ENCODE measurements around the gene TAF6L. TPM values are rescaled to one million over a fixed set of nuclear protein-coding genes. Genes with fewer than 3 reads are reported as not detected.
A peak's percentile ranks its signal among the peaks of the same experiment; 100 is the strongest.
"Not testable (repeated sequence)": the region's sequence is repeated elsewhere in the genome, so short reads cannot be mapped to it uniquely, and the experiment has no call there.

TAF6L gene, protein sequence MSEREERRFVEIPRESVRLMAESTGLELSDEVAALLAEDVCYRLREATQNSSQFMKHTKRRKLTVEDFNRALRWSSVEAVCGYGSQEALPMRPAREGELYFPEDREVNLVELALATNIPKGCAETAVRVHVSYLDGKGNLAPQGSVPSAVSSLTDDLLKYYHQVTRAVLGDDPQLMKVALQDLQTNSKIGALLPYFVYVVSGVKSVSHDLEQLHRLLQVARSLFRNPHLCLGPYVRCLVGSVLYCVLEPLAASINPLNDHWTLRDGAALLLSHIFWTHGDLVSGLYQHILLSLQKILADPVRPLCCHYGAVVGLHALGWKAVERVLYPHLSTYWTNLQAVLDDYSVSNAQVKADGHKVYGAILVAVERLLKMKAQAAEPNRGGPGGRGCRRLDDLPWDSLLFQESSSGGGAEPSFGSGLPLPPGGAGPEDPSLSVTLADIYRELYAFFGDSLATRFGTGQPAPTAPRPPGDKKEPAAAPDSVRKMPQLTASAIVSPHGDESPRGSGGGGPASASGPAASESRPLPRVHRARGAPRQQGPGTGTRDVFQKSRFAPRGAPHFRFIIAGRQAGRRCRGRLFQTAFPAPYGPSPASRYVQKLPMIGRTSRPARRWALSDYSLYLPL
- total RNA-seq (2014; rRNA removed; shearing (Covaris generic)): 19.7 and 22.6 TPM in 2 replicates
- 16.5 and 18.1 TPM in 2 replicates for polyA plus RNA-seq (2015; cell fraction: cytosol; rRNA removed)
- 201 and 202 TPM in 2 replicates for polyA plus RNA-seq (2015; cell fraction: nucleus; rRNA removed)

DNA sequence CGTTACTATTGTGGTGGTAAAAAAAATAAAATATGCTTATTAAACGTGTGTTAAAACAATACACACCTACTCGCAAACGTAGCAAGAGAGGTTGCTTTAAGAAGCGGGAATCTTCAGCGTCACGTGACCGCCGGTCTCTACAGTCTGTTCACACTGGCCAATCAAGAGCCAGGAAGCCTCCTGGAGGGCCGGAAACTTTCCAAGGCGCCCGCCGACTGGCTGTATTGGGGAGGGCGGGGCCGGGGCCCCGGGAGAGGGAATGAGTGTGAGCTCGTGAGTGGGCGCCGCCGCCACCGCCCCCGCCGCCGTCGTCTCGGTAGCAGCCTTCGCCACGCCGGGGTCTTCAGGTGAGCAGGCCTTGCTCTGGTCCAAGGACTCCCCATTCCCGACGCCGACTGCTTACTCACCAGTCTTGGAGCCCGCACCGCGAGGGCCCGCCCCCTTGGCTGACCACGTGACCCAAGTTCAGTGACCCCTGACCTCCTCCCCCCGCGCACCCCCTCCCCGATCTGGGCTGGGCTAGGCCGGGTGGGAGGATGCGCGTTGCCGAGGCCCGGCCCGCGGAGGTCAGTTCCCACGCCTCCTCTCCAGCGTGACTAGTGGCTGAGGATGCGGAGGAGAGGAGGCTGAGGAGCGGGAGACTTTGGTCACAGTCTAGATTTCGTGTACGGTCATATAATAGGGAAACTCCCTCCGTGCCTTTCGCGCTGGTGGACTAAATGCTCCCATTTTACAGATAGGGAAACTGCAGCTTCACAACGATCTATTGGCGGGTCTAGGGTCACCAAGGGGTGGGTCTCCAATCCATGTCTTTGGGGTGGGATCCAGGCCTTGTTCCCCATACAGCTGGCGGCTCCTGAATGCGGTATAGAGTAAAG, at the start of gene TAF6L:
TAF6L (plus strand) TSS at position 253 of the 878 bp plus-strand sequence. CDS start 4,388 bp downstream, outside the sequence.
- in situ Hi-C loops (cut with HindIII; ENCODE audit: low pct_unique_long_range_greater_than_20kb, low sequenced_read_pairs): no loop called here
- DNase-seq (ENCODE audit: low read depth, low spot score): peak; percentile 96

- DNase-seq (ENCODE audit: low read depth, low spot score): peak; percentile 79
- in situ Hi-C loops (cut with HindIII; ENCODE audit: low pct_unique_long_range_greater_than_20kb, low sequenced_read_pairs): no loop called here
Measured at GRCh38 chr11:62721994-62722393, 49.2 kb upstream of the TAF6L start.

GRCh38 chr11:62724171-62724570, 47.0 kb upstream of the TAF6L start:
- in situ Hi-C loops (cut with HindIII; ENCODE audit: low pct_unique_long_range_greater_than_20kb, low sequenced_read_pairs): no loop called here
- DNase-seq (ENCODE audit: low read depth, low spot score): no peak

DNA sequence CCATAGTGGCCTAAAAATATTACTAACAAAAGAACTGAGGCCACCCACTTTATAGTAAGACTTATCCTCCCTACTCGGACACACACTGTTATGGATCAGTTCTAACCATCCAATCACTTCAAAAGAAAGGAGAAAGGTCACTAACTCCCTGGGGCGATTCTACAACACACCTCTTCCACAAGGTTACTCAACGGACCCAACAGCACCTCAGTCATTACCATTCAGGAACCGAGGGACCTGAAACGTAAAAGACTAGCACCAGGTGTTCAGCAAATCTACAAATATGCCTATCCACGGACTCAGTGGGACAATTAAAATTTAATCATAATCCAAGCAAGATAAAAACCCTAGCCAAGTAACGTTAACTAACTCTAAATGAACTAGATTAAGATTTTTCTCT, 45.5 kb upstream of the TAF6L start:
- no peak for DNase-seq (ENCODE audit: low read depth, low spot score)

DNA sequence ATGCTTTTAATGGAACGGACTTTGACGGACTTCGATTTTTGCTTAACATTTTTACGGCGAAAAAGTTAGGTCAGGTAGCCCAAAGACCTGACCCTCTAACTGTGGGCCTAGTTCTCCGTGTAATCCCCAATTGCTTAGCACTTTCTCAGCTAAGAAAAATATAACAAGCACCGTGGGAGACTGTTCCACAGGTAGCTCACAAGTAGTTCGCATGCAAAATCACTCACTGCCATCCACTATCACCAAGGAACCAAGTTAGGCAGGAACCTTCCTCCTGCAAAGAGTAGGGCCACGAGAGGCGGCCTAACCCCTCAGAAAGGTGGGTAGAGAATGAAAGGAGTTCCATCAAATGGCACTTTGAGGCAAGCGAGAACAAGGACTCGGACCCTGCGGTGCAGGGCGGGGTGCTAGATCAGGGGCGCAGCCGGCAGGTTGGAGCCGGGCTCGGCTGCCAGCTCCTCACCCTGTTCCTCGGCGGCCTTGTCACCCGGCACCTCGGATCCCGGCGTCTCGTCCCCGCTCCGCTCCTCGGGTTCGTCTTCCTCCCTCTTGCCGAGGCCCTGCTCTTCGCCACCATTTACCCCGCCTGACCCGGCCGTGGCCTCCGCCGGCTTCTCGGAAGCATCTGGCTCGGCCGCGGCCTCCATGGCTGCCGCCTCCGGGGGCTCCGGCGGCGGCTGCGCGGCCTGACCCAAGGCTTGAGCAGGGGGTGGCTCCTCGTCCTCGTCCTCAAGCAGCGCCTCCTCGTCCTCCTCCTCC, 44.9 kb upstream of the TAF6L start:
- DNase-seq (ENCODE audit: low read depth, low spot score): no peak
- in situ Hi-C loops (cut with HindIII; ENCODE audit: low pct_unique_long_range_greater_than_20kb, low sequenced_read_pairs): no loop called here

More for the DNA sequence above, 45.5 kb upstream of the TAF6L start:
- in situ Hi-C loops (cut with HindIII; ENCODE audit: low pct_unique_long_range_greater_than_20kb, low sequenced_read_pairs): no loop called here

DNA sequence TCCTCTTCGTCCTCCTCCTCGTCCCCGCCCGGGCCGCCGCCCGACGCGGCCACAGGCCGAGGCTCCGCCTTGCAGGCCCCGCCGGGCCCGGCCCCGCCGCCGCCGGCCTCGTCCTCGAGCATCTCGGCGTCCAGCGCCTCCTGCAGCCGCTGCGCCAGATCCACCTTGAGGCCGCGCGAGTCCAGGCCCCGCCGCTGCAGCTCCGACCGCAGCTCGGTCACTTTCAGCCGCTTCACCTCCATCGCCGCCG, 44.4 kb upstream of the TAF6L start:
- in situ Hi-C loops (cut with HindIII; ENCODE audit: low pct_unique_long_range_greater_than_20kb, low sequenced_read_pairs): no loop called here
- DNase-seq (ENCODE audit: low read depth, low spot score): no peak

DNA sequence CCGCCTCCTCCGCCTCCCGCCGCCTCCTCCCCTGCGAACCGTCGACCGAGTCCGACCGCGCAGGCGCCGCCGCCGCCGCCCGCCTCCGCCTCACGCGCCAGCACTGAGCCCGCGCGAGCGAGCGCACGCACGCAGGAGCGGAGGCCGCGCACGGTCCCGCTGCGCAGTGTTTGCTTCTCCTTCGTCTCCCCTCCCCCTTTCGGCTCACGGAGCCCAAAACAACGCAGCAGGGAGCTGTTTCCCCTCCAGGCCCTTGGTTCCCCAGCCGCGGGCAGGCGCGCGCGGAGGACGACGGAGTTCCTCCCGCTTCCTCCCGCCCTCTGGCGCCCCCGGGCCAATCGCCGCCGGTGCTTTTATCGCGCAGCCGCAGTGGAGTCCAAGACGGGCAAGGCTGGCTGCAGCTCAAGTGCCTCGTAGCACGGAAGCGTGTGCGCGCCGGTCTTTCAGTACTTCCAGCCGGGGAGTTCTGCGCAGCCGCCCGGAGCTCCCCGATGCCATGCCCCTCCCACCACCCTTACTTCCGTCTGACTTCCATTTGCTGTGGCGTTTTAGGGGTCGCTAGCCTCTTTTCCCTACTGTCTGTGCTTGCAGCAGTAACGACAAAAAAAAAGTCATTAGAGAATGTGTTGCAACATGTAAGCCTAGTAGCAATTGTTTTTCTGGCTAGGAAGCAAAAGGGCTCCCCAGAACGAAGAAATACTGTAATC, 43.9 kb upstream of the TAF6L start, which contains the start of gene HNRNPUL2:
HNRNPUL2 (minus strand) TSS at position 293 of the 707 bp plus-strand sequence. CDS start 301 bp downstream, outside the sequence.
- DNase-seq (ENCODE audit: low read depth, low spot score): peak; percentile 97
- in situ Hi-C loops (cut with HindIII; ENCODE audit: low pct_unique_long_range_greater_than_20kb, low sequenced_read_pairs): no loop called here

- DNase-seq (ENCODE audit: low read depth, low spot score): peak; percentile 98
- in situ Hi-C loops (cut with HindIII; ENCODE audit: low pct_unique_long_range_greater_than_20kb, low sequenced_read_pairs): no loop called here
Measured at GRCh38 chr11:62727872-62728170, 43.4 kb upstream of the TAF6L start.

DNA sequence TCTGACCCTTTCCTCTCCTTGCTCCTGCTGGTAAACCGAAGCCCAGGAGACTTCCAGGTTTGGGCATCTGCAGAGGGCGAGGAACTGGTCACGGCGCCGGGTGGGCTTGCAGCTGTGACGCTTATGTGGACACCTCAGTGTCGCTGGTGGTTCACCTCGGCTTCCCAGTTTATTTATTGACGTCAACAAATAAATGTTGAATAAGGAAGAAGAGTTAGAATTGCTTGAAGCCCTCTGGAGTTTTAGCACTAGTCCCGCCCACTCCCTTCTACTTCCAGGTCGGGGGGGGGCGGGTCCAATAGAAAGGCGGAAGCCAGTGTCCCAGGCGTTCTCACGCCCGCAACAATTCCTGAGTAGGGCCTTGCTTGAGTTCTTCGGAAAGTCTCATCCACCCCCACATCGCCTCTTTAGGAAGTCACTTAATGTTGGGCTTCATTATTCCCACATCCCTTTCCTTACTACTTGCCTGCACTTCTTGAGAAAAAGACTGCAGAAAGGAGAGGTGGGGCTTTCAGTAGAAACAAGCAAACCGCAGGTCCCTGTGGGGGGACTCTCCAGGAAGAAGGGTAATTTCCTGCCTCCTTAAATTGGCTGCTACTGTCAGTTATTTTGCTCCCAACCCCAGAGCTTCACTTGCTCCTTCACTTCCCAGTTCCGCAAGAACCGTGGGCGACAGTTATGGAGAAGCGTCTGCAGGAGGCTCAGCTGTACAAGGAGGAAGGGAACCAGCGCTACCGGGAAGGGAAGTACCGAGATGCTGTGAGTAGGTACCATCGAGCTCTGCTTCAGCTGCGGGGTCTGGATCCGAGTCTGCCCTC, 42.8 kb upstream of the TAF6L start, which contains the start of gene TTC9C:
TTC9C (plus strand) TSS at position 316 of the 818 bp plus-strand sequence; CDS start at position 679, 363 bp downstream.
- in situ Hi-C loops (cut with HindIII; ENCODE audit: low pct_unique_long_range_greater_than_20kb, low sequenced_read_pairs): no loop called here
- peak; percentile 80 for DNase-seq (ENCODE audit: low read depth, low spot score)

DNA sequence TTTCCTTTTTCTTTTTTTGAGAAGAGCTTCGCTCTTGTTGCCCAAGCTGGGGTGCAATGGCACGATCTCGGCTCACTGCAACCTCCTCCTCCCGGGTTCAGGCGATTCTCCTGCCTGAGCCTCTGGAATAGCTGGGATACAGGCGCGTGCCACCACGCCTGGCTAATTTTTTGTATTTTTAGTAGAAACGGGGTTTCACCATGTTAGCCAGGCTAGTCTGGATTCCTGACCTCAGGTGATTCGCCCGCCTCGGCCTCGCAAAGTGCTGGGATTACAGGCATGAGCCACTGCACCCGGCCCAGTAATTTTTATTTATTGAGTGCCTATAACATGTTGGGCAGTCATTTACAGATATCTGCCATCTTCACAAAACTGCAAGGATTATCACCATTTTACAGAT, 41.1 kb upstream of the TAF6L start:
- in situ Hi-C loops (cut with HindIII; ENCODE audit: low pct_unique_long_range_greater_than_20kb, low sequenced_read_pairs); DNase-seq (ENCODE audit: low read depth, low spot score): not testable (repeated sequence)

GRCh38 chr11:62732830-62733229, 38.4 kb upstream of the TAF6L start:
- in situ Hi-C loops (cut with HindIII; ENCODE audit: low pct_unique_long_range_greater_than_20kb, low sequenced_read_pairs): no loop called here
- DNase-seq (ENCODE audit: low read depth, low spot score): peak; percentile 68

DNA sequence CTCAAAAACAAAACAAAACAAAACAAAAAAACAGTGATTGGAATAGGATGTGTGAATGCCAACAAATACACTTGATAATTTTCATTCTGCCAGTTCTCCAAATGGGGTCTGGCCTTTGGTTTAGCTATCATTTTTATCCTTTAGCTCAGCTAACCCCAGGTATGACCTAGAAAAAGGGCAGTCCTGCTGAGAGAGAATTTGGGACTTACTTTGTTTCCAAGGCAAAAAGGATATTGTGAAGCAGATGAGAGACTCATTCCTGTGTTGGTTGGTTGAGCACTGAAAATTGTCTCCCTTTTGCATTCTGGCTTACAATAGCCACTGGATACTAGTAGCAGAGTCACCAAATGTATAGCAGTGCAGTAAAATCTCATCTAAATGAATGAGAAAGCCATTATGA, 34.0 kb upstream of the TAF6L start:
- in situ Hi-C loops (cut with HindIII; ENCODE audit: low pct_unique_long_range_greater_than_20kb, low sequenced_read_pairs): no loop called here
- no peak for DNase-seq (ENCODE audit: low read depth, low spot score)

- in situ Hi-C loops (cut with HindIII; ENCODE audit: low pct_unique_long_range_greater_than_20kb, low sequenced_read_pairs): no loop called here
- peak; percentile 82 for DNase-seq (ENCODE audit: low read depth, low spot score)
Measured at GRCh38 chr11:62747475-62748160, 23.6 kb upstream of the TAF6L start.

DNA sequence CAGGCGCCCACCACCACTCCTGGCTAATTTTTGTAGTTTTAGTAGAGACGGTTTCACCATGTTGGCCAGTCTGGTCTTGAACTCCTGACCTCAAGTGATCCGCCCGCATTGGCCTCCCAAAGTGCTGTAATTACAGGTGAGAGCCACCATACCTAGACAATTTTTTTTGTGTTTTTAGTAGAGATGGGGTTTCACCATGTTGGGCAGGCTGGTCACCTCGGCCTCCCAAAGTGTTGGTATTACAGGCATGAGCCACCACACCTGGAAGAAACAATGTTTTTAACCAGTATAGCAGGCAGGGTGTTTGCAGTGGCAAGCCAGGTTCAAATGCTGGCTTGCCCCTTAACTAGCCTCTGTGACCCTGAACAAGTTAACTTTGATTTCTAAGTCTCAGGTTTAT, 21.3 kb upstream of the TAF6L start:
- in situ Hi-C loops (cut with HindIII; ENCODE audit: low pct_unique_long_range_greater_than_20kb, low sequenced_read_pairs); DNase-seq (ENCODE audit: low read depth, low spot score): not testable (repeated sequence)

- no peak for DNase-seq (ENCODE audit: low read depth, low spot score)
- in situ Hi-C loops (cut with HindIII; ENCODE audit: low pct_unique_long_range_greater_than_20kb, low sequenced_read_pairs): no loop called here
Measured at GRCh38 chr11:62752177-62752785, 18.9 kb upstream of the TAF6L start.

Data from SK-MEL-5 (cell line).